Choroid plexus epithelial cell (primary cell): ENCODE results near the gene PADI4.

Source experiments
- DNase-seq: peaks from one replicate; pipeline ENCODE4 v3.0.0-alpha.2; 2010; ENCODE audit warnings: low read depth
- H3K4me3 ChIP-seq: 2 replicates; pipeline ENCODE4 v1.5.1; 2011; ENCODE audit warnings: low read depth, mild to moderate bottlenecking, control low read depth, low read length, moderate library complexity
- TF ChIP-seq, protein P1 (sequence below): conservative IDR thresholded peaks from 2 replicates; pipeline ENCODE4 v1.5.1; 2011; ENCODE audit warnings: low read depth, mild to moderate bottlenecking, control low read depth, inconsistent platforms, low read length, moderate library complexity

PADI4 gene

DNA sequence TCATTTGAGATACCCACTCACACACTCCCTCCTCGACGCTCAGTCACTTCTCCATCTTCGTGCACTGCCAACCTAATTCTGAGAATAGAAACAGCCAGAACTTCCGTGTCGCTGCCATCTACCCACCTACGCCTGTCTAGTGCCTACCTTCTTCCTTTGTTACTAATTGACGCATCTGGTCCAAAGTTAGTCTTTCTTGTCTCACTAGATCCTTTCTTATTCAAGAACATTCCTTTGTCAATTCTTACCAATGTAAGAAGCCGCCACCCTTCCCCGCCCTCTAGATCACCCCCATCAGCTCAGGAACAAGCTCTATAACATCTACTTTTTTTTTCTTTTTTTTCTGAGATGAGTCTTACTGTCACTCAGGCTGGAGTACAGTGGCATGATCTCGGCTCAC, 67.7 kb downstream of the PADI4 start:
- TF ChIP-seq, protein P1, sequence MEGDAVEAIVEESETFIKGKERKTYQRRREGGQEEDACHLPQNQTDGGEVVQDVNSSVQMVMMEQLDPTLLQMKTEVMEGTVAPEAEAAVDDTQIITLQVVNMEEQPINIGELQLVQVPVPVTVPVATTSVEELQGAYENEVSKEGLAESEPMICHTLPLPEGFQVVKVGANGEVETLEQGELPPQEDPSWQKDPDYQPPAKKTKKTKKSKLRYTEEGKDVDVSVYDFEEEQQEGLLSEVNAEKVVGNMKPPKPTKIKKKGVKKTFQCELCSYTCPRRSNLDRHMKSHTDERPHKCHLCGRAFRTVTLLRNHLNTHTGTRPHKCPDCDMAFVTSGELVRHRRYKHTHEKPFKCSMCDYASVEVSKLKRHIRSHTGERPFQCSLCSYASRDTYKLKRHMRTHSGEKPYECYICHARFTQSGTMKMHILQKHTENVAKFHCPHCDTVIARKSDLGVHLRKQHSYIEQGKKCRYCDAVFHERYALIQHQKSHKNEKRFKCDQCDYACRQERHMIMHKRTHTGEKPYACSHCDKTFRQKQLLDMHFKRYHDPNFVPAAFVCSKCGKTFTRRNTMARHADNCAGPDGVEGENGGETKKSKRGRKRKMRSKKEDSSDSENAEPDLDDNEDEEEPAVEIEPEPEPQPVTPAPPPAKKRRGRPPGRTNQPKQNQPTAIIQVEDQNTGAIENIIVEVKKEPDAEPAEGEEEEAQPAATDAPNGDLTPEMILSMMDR, result no peak
- no peak for DNase-seq
- H3K4me3 ChIP-seq, result no peak overlapping the region

- TF ChIP-seq, protein P1, result no peak
- H3K4me3 ChIP-seq, result no peak overlapping the region
- DNase-seq, result no peak
Measured at GRCh38 chr1:17377325-17377953, 69.4 kb downstream of the PADI4 start.

DNA sequence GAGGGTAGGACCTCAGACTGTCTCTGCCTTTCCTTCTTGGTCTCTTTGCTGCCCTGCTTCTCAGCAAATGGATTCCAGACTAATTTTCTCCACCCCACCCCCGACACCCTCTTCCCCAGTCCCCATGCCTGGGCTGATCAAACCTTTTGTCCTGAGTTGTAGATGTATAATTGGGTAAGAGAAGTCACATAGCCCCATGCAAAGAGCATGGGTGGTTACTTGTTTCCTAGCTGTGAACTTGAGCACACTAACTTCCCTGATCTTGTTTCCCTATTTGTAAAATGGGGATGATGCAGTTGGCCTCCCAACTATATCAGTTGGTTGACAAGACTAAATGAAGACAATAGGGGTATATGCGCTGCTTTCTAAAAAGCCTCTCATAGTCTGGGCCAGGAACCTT, 73.2 kb downstream of the PADI4 start:
- TF ChIP-seq, protein P1, result no peak
- DNase-seq, result no peak
- H3K4me3 ChIP-seq, result no peak overlapping the region

- DNase-seq, result no peak
- TF ChIP-seq, protein P1, result no peak
- no peak overlapping the region for H3K4me3 ChIP-seq
Measured at GRCh38 chr1:17392199-17392740, 84.3 kb downstream of the PADI4 start.

DNA sequence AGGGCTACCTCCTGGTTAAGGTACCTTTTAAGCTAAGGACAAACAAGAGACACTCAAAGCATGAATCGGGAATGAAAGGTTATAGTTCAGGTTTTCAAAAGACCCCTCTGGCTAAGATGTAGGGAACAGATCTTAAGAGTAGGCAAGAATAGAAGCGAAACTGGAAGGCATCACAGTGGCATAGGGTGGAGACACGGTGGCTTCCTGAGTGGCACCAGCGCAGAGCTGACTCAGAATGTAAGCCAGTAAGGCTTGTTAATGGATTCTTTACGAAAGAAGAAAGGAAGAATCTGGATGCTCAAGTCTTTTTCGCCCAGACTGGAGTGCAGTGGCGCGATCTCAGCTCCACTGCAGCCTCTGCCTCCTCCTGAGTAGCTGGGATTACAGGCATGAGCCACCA, 85.2 kb downstream of the PADI4 start:
- DNase-seq, result no peak
- TF ChIP-seq, protein P1, result no peak
- no peak overlapping the region for H3K4me3 ChIP-seq

GRCh38 chr1:17397910-17398695, 90.1 kb downstream of the PADI4 start:
- TF ChIP-seq, protein P1, result no peak
- no peak for DNase-seq
- no peak overlapping the region for H3K4me3 ChIP-seq
